Kidney capillary endothelial cell (primary cell): Measurements from ENCODE around the gene SUPV3L1.
"Not testable (repeated sequence)": the region's sequence is repeated elsewhere in the genome, so short reads cannot be mapped to it uniquely, and the experiment has no call there.

ENCODE experiments used
- DNase-seq: peaks from one replicate; pipeline ENCODE4 v3.0.0-alpha.2; 2018; ENCODE audit warnings: low spot score

Gene SUPV3L1

GRCh38 chr10:69232252-69232651 is 52.2 kb downstream of the SUPV3L1 start:
- DNase-seq = no peak

GRCh38 chr10:69232736-69233480 is 52.9 kb downstream of the SUPV3L1 start:
- DNase-seq = no peak

GRCh38 chr10:69234447-69234846 is 54.4 kb downstream of the SUPV3L1 start:
- DNase-seq = no peak

- DNase-seq = peak; percentile 85
Observed at GRCh38 chr10:69237528-69238159, 57.6 kb downstream of the SUPV3L1 start.

GRCh38 chr10:69239136-69239535 is 59.1 kb downstream of the SUPV3L1 start:
- no peak for DNase-seq

GRCh38 chr10:69239816-69240434 is 59.9 kb downstream of the SUPV3L1 start:
- peak; percentile 51 for DNase-seq

GRCh38 chr10:69240455-69240854 is 60.4 kb downstream of the SUPV3L1 start:
- DNase-seq = no peak

GRCh38 chr10:69241575-69241974 is 61.5 kb downstream of the SUPV3L1 start:
- DNase-seq = no peak

GRCh38 chr10:69242040-69242851 is 62.2 kb downstream of the SUPV3L1 start:
- no peak for DNase-seq

- no peak for DNase-seq
Observed at GRCh38 chr10:69242852-69243212, 62.8 kb downstream of the SUPV3L1 start.

- no peak for DNase-seq
Observed at GRCh38 chr10:69243817-69244216, 63.8 kb downstream of the SUPV3L1 start.

GRCh38 chr10:69246036-69246435 is 66.0 kb downstream of the SUPV3L1 start:
- no peak for DNase-seq

GRCh38 chr10:69246581-69247312 is 66.7 kb downstream of the SUPV3L1 start:
- DNase-seq = no peak

GRCh38 chr10:69247313-69247710 is 67.3 kb downstream of the SUPV3L1 start:
- DNase-seq = no peak

- no peak for DNase-seq
Observed at GRCh38 chr10:69248117-69248730, 68.2 kb downstream of the SUPV3L1 start.

- DNase-seq = no peak
Observed at GRCh38 chr10:69250041-69250440, 70.0 kb downstream of the SUPV3L1 start.

- not testable (repeated sequence) for DNase-seq
Observed at GRCh38 chr10:69251417-69251816, 71.4 kb downstream of the SUPV3L1 start.

GRCh38 chr10:69253171-69253570 is 73.1 kb downstream of the SUPV3L1 start:
- DNase-seq = no peak

- DNase-seq = no peak
Observed at GRCh38 chr10:69254877-69255276, 74.8 kb downstream of the SUPV3L1 start.
